HL-60 (cell line): ENCODE data around the gene FARS2.

Experiments
- TF ChIP-seq, protein P1 (sequence below): IDR thresholded peaks from 2 replicates; pipeline ENCODE4 v1.6.1; 2012; ENCODE audit warnings: low read depth; ENCODE audit not compliant: insufficient replicate concordance
- TF ChIP-seq, protein P2 (sequence below): IDR thresholded peaks from one replicate; pipeline ENCODE4 v1.5.1; 2011; ENCODE audit warnings: low read length, control low read depth, inconsistent platforms; ENCODE audit not compliant: insufficient read depth

DNA sequence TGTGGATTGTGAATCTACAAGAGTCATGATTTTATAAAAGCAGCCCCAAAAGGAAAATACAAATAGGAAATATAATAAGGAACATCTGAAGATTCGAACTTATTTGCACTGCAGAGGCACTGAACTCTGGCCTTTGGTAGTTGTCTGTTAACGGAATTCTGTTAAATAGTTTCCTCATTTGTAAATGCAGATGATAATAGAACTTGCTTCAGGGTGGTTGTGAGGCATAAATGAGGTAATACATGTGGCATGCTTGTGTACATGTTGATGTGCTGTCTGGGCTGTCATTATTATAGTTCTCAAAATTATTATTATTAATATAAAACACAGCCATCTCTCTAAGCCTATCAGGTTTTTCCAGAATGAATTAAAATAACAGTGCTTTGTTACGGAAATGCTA lies 443.4 kb downstream of the FARS2 start:
- TF ChIP-seq, protein P1, sequence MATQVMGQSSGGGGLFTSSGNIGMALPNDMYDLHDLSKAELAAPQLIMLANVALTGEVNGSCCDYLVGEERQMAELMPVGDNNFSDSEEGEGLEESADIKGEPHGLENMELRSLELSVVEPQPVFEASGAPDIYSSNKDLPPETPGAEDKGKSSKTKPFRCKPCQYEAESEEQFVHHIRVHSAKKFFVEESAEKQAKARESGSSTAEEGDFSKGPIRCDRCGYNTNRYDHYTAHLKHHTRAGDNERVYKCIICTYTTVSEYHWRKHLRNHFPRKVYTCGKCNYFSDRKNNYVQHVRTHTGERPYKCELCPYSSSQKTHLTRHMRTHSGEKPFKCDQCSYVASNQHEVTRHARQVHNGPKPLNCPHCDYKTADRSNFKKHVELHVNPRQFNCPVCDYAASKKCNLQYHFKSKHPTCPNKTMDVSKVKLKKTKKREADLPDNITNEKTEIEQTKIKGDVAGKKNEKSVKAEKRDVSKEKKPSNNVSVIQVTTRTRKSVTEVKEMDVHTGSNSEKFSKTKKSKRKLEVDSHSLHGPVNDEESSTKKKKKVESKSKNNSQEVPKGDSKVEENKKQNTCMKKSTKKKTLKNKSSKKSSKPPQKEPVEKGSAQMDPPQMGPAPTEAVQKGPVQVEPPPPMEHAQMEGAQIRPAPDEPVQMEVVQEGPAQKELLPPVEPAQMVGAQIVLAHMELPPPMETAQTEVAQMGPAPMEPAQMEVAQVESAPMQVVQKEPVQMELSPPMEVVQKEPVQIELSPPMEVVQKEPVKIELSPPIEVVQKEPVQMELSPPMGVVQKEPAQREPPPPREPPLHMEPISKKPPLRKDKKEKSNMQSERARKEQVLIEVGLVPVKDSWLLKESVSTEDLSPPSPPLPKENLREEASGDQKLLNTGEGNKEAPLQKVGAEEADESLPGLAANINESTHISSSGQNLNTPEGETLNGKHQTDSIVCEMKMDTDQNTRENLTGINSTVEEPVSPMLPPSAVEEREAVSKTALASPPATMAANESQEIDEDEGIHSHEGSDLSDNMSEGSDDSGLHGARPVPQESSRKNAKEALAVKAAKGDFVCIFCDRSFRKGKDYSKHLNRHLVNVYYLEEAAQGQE, result no peak
- TF ChIP-seq, protein P2, sequence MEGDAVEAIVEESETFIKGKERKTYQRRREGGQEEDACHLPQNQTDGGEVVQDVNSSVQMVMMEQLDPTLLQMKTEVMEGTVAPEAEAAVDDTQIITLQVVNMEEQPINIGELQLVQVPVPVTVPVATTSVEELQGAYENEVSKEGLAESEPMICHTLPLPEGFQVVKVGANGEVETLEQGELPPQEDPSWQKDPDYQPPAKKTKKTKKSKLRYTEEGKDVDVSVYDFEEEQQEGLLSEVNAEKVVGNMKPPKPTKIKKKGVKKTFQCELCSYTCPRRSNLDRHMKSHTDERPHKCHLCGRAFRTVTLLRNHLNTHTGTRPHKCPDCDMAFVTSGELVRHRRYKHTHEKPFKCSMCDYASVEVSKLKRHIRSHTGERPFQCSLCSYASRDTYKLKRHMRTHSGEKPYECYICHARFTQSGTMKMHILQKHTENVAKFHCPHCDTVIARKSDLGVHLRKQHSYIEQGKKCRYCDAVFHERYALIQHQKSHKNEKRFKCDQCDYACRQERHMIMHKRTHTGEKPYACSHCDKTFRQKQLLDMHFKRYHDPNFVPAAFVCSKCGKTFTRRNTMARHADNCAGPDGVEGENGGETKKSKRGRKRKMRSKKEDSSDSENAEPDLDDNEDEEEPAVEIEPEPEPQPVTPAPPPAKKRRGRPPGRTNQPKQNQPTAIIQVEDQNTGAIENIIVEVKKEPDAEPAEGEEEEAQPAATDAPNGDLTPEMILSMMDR, result no peak
